GM12878 (cell line): ENCODE data around the gene MOK.

Source experiments
- CHD1 ChIP-seq: IDR thresholded peaks from 2 replicates; pipeline ENCODE4 v1.6.1; 2012; ENCODE audit warnings: low read depth, low read length, improper control_type of control experiment
- TF ChIP-seq, protein P1 (sequence below), 3 experiments: IDR thresholded peaks in 2 of 3; conservative IDR thresholded peaks in 1 of 3; 2 replicates each; pipeline ENCODE4 v1.5.1; 2011; ENCODE audit warnings: low read depth in 3 of 3, low read length in 3 of 3, mild to moderate bottlenecking in 3 of 3, control low read depth in 2 of 3, moderate library complexity in 2 of 3, inconsistent platforms in 1 of 3, mixed read lengths in 1 of 3; ENCODE audit not compliant: control insufficient read depth in 2 of 3, insufficient read depth in 1 of 3; ENCODE audit errors: extremely low read depth in 1 of 3

DNA sequence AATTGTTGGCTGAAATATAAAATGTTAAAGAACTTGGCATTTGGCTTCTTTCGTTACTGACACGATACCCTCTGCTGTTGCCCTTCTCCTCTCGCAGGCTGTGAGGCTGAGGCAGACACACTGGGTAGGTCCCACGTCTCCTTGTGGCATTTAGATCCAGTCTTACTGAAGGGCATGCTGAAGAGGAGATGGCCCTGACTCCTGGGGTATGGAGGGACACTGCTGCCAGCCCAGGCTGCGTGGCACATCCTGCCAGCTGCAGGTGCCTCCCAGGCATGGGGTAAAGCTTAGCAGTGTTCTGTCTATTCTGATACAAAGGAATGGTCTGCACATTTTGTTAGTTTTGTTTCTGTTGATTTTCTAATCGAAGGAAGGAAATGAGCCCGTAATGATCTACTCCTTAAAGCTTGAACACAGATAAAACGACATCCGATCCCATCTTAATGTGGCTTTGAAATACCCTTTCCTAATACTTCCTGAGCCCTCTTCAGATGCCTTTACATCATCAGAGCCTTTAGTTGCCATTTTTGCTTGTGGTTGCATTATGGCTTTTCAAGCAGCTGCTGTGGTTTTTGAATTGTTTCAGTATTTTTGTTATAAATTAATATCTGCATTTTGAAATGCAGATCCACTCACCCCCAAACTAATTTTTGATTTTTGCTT is 104.1 kb downstream of the MOK start:
- no peak for TF ChIP-seq CHD1
- TF ChIP-seq, protein P1, sequence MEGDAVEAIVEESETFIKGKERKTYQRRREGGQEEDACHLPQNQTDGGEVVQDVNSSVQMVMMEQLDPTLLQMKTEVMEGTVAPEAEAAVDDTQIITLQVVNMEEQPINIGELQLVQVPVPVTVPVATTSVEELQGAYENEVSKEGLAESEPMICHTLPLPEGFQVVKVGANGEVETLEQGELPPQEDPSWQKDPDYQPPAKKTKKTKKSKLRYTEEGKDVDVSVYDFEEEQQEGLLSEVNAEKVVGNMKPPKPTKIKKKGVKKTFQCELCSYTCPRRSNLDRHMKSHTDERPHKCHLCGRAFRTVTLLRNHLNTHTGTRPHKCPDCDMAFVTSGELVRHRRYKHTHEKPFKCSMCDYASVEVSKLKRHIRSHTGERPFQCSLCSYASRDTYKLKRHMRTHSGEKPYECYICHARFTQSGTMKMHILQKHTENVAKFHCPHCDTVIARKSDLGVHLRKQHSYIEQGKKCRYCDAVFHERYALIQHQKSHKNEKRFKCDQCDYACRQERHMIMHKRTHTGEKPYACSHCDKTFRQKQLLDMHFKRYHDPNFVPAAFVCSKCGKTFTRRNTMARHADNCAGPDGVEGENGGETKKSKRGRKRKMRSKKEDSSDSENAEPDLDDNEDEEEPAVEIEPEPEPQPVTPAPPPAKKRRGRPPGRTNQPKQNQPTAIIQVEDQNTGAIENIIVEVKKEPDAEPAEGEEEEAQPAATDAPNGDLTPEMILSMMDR (IDR thresholded peaks at IDR 0.05 in 2 of 3, conservative IDR thresholded peaks at IDR 0.05 in 1 of 3; ENCODE audit: control insufficient read depth in 2 of 3, extremely low read depth in 1 of 3, insufficient read depth in 1 of 3, low read depth in 3 of 3, low read length in 3 of 3), result no peak
